ENCODE measurements around the gene AGPAT2.
"Not testable (repeated sequence)": the region's sequence is repeated elsewhere in the genome, so short reads cannot be mapped to it uniquely, and the experiment has no call there.

The AGPAT2 gene

DNA sequence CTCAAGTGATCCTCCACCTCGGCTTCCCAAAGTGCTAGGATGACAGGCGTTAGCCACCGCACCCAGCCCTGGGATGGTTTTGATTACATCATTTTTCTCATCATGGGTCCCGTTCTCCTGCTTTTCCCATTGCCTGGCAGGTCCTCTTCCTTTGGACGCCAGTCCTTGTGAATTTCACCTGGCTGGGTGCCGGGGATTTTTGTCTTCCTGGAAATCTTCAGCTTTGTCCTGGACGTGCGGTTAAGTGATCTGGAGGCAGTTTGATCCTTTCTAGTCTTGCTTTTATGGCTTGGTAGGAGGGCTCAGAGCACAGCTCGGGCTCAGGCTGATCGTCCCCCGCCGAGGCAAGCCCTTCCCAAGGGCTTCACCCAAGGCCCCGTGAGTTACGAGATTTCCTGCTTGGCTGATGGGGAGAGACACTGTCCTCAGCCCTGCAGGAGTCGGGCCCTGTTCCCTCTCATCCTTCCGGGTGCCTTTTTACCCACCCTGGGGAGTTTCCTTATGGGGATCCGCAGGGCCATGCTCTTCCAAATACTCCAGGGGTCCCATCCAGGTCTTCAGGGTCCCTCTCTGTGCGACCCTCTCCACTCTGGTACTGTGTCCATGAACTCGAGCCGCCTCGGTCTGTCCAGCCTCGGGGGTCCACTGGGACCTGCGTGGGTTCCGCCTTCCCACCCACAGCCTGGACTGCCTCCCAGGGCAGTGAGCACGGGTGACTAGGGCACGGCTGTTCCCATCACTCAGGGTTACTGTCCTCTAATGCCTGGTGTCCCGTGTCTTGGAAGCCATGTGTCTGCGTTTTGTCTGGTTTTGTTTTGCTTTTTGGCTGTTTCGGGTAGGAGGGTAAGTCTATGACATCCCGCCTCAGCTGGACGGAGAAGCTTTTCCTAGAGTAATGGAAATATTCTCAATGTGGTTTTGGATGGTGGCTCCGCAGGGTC, 46.8 kb downstream of the AGPAT2 start:
- Histone ChIP-seq H3K9ac (ENCODE audit: low read depth, low read length) (no peak overlapping the region), H3K36me3 (ENCODE audit: control insufficient read depth, insufficient read depth, low read length) (no peaks in the 10 kb centered on the region), H3K27me3 (ENCODE audit: control insufficient read depth, insufficient read depth, low read length) (peaks cover 3% of the 10 kb centered on the region), H3K4me3 (ENCODE audit: low read depth, low read length) (no peak overlapping the region), H3K4me1 (ENCODE audit: control insufficient read depth, insufficient read depth, low read length) (no peaks in the 10 kb centered on the region), H3K9me3 (ENCODE audit: control insufficient read depth, insufficient read depth, low read length) (no peaks in the 10 kb centered on the region)

DNA sequence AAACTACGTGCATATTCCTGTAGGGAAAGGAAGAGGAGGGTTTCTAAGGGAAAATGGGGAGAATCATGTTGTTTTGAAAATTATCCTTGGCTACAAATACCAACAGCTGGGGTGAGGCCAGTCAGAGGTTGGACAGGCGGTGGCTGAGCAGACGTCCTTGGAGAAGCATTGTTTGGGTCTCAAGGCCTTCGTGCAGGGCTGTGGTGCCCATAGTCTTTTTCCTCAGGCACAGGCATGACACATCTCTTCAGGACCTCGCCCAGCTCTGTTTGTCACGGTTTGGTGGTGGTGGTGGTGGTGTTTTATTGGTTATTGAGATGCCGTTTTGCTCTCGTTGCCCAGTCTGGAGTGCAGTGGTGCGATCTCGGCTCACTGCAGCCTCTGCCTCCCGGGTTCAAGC, 52.4 kb downstream of the AGPAT2 start:
- Histone ChIP-seq H3K4me3 (ENCODE audit: low read depth, low read length) (no peak overlapping the region), H3K27me3 (ENCODE audit: control insufficient read depth, insufficient read depth, low read length) (no peaks in the 10 kb centered on the region), H3K9ac (ENCODE audit: low read depth, low read length) (no peak overlapping the region), H3K9me3 (ENCODE audit: control insufficient read depth, insufficient read depth, low read length) (no peaks in the 10 kb centered on the region), H3K4me1 (ENCODE audit: control insufficient read depth, insufficient read depth, low read length) (no peaks in the 10 kb centered on the region), H3K36me3 (ENCODE audit: control insufficient read depth, insufficient read depth, low read length) (no peaks in the 10 kb centered on the region)

DNA sequence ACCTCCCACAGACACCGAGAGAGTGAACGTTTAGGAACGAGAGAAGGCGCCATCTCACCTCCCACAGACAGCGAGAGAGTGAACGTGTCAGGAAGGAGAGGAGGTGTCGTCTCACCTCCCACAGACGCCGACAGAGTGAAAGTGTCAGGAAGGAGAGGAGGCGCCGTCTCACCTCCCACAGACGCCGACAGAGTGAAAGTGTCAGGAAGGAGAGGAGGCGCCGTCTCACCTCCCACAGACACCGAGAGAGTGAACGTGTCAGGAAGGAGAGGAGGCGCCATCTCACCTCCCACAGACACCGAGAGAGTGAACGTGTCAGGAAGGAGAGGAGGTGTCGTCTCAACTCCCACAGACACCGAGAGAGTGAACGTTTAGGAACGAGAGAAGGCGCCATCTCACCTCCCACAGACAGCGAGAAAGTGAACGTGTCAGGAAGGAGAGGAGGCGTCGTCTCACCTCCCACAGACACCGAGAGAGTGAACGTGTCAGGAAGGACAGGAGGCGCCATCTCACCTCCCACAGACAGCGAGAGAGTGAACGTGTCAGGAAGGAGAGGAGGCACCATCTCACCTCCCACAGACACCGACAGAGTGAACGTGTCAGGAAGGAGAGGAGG, 54.7 kb downstream of the AGPAT2 start:
- not testable (repeated sequence) for H3K4me1 ChIP-seq (ENCODE audit: control insufficient read depth, insufficient read depth, low read length); H3K27me3 ChIP-seq (ENCODE audit: control insufficient read depth, insufficient read depth, low read length); H3K9ac ChIP-seq (ENCODE audit: low read depth, low read length); H3K36me3 ChIP-seq (ENCODE audit: control insufficient read depth, insufficient read depth, low read length); H3K4me3 ChIP-seq (ENCODE audit: low read depth, low read length); H3K9me3 ChIP-seq (ENCODE audit: control insufficient read depth, insufficient read depth, low read length)

DNA sequence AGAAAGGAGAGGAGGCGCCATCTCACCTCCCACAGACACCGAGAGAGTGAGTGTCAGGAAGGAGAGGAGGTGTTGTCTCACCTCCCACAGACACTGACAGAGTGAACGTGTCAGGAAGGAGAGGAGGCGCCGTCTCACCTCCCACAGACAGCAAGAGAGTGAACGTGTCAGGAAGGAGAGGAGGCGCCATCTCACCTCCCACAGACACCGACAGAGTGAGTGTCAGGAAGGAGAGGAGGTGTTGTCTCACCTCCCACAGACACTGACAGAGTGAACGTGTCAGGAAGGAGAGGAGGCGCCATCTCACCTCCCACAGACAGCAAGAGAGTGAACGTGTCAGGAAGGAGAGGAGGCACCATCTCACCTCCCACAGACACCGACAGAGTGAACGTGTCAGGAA, 55.2 kb downstream of the AGPAT2 start:
- not testable (repeated sequence) for H3K36me3 ChIP-seq (ENCODE audit: control insufficient read depth, insufficient read depth, low read length); H3K4me1 ChIP-seq (ENCODE audit: control insufficient read depth, insufficient read depth, low read length); H3K9me3 ChIP-seq (ENCODE audit: control insufficient read depth, insufficient read depth, low read length); H3K9ac ChIP-seq (ENCODE audit: low read depth, low read length); H3K4me3 ChIP-seq (ENCODE audit: low read depth, low read length); H3K27me3 ChIP-seq (ENCODE audit: control insufficient read depth, insufficient read depth, low read length)

DNA sequence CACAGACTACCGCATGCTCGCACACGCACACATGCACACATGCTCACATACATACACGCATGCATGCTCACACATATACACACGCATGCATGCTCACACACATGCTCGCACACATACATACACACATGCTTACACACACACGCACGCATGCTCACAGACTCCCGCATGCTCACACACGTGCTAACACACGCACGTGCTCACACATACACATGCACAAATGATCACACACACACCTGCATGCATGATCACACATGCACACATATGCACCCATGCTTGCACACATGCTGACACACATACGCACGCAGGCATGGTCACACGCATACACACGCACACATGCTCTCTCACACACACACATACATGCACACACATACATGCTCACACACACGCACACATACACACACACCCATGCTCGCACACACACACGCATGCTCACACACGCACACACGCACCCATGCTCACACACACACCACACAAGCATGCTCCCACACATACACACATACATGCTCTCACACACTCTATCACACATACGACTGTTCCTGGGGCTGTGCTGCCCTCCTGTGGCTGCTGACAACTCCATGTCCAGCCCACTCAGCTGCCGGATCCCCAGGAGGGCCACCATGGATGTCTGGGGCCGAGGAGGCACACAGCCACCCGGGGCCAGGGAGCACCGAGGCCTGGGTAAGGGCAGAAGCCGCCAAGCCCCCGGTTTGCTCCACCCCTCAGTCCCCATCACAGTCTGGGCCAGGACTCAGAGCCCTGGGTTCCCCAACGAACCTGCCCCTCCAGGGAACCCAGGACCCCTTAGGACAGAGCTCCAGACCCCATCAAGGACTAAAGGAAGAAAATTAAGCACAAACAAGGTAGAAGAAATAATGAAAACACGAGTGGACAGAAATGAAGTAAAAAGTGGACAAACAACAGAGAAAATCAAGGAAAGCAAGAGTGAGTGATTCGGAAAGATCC, 55.9 kb downstream of the AGPAT2 start:
- Histone ChIP-seq H3K36me3 (ENCODE audit: control insufficient read depth, insufficient read depth, low read length) (no peaks in the 10 kb centered on the region), H3K4me3 (ENCODE audit: low read depth, low read length) (no peak overlapping the region), H3K27me3 (ENCODE audit: control insufficient read depth, insufficient read depth, low read length) (no peaks in the 10 kb centered on the region), H3K9me3 (ENCODE audit: control insufficient read depth, insufficient read depth, low read length) (no peaks in the 10 kb centered on the region), H3K4me1 (ENCODE audit: control insufficient read depth, insufficient read depth, low read length) (no peaks in the 10 kb centered on the region), H3K9ac (ENCODE audit: low read depth, low read length) (no peak overlapping the region)

DNA sequence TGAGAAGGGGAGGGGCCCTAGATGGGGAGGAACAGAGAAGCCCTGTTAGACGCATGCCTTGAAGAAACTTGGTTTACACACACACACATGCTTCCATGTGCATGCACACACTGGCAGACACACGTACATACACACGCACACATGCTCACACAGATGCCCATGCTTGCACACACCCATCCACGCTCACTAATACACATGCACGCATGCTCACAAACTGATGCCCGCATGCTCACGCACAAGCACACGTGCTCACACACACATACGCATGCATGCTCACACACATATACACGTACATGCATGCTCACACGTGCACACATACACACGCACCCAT, 56.6 kb downstream of the AGPAT2 start:
- Histone ChIP-seq H3K9me3 (ENCODE audit: control insufficient read depth, insufficient read depth, low read length) (no peaks in the 10 kb centered on the region), H3K36me3 (ENCODE audit: control insufficient read depth, insufficient read depth, low read length) (no peaks in the 10 kb centered on the region), H3K9ac (ENCODE audit: low read depth, low read length) (no peak overlapping the region), H3K4me1 (ENCODE audit: control insufficient read depth, insufficient read depth, low read length) (no peaks in the 10 kb centered on the region), H3K27me3 (ENCODE audit: control insufficient read depth, insufficient read depth, low read length) (no peaks in the 10 kb centered on the region), H3K4me3 (ENCODE audit: low read depth, low read length) (no peak overlapping the region)

DNA sequence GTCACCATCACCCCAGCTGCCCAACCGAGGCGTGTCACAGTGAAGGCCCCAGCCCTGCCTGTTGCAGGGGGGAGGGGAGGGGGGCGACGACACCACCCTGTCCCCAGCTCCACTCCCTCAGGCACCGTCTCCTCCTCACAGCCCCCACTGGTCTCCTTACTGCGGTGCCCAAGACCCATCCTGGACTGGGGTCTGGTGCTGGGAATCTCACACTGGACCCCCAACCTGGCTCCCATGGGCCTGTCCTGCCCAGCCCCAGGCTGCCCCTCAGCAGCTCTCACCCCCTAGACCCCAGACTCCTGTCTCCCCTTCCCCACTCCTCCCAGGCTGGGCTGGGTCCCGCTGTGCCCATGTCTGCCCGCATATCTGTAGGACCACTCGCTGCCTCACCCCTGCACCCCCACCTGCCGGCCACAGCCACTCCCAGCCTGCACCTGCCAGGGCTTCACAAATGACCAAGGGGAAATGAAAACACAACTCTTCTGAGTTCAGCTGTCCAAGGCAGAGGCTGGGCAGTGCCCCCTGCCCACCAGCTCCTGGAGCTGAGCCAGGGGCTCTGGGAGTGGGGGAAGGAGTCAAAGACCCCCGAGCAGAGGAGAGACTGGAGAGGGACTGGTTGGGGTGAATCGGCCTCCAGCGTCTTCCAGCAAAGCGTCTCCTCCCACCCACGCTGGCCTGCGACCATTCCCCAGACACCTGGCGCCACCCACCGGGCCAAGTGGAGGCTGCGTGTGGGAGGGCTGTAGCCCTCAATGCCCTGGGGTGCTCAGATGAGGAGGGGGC, 57.2 kb downstream of the AGPAT2 start:
- no peaks in the 10 kb centered on the region for H3K36me3 ChIP-seq (ENCODE audit: control insufficient read depth, insufficient read depth, low read length)
- no peaks in the 10 kb centered on the region for H3K9me3 ChIP-seq (ENCODE audit: control insufficient read depth, insufficient read depth, low read length)
- H3K27me3 ChIP-seq (ENCODE audit: control insufficient read depth, insufficient read depth, low read length): no peaks in the 10 kb centered on the region
- no peak overlapping the region for H3K9ac ChIP-seq (ENCODE audit: low read depth, low read length)
- no peak overlapping the region for H3K4me3 ChIP-seq (ENCODE audit: low read depth, low read length)
- H3K4me1 ChIP-seq (ENCODE audit: control insufficient read depth, insufficient read depth, low read length): no peaks in the 10 kb centered on the region

DNA sequence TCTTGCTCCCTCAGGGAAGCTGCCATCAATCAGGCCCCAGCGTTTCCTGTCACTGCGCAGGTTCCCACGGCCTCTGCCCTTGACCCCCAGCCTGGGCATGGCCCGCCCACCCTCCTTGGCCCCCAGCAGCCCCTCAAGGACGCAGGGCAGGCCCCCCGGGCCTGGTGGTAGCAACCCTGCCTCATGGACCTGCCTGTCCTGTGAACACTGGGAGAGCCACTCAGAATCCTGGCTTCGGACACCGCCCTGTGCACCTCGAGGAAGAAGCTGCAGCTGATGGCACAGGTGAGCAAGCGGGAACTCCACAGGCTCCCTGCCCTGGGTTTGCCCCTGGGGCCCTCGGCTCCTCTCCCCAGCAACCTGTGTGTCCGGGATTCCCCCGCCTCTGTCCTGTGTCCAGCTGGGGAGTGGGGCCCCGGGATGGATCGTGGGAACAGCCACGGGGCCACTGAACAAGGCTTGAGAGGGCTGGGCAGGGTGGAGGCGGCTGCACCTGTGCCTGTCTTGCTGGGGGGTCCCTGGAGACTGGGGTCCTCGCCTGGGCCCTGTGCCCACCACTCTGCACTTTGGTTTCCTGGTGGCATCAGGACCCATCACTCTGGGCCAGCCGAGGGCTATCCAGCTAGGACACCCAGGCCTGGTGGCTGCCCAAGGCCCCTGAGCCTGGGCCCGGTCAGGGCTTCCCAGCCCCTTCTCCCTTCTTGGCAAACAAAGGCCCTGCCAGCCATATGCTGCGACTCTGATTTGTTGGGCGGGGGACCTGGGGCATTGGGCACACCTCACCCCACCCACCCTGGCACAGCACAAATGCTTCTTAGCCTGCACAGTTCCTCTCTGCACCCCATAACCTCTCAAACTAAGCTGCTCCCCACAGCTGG, 58.0 kb downstream of the AGPAT2 start:
- H3K27me3 ChIP-seq (ENCODE audit: control insufficient read depth, insufficient read depth, low read length): no peaks in the 10 kb centered on the region
- no peaks in the 10 kb centered on the region for H3K4me1 ChIP-seq (ENCODE audit: control insufficient read depth, insufficient read depth, low read length)
- no peak overlapping the region for H3K9ac ChIP-seq (ENCODE audit: low read depth, low read length)

DNA sequence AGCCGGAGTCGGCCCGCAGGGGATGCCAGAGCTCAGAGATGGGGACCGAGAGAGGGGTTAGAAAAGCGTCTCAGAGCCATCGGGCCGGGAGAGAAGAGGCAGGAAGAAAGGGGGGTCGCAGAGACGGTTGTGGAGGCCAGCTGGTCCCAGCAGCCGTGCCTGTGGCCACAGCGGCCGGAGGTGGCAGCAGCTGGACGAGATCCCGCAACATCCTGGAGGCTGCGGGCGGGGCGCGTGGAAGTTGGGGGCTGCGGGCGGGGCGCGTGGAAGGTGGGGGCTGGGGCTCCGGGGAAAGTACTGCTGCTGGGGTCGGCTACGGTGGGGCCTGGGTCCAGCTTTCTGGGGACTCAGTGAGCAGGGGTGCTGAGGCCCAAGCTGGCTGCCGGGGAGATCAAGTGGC, 59.0 kb downstream of the AGPAT2 start:
- H3K9me3 ChIP-seq (ENCODE audit: control insufficient read depth, insufficient read depth, low read length): no peaks in the 10 kb centered on the region
- no peaks in the 10 kb centered on the region for H3K4me1 ChIP-seq (ENCODE audit: control insufficient read depth, insufficient read depth, low read length)
- no peaks in the 10 kb centered on the region for H3K36me3 ChIP-seq (ENCODE audit: control insufficient read depth, insufficient read depth, low read length)
- H3K9ac ChIP-seq (ENCODE audit: low read depth, low read length): no peak overlapping the region
- H3K4me3 ChIP-seq (ENCODE audit: low read depth, low read length): no peak overlapping the region
- no peaks in the 10 kb centered on the region for H3K27me3 ChIP-seq (ENCODE audit: control insufficient read depth, insufficient read depth, low read length)

More for the DNA sequence above, 58.0 kb downstream of the AGPAT2 start:
- Histone ChIP-seq H3K9me3 (ENCODE audit: control insufficient read depth, insufficient read depth, low read length) (no peaks in the 10 kb centered on the region), H3K36me3 (ENCODE audit: control insufficient read depth, insufficient read depth, low read length) (no peaks in the 10 kb centered on the region), H3K4me3 (ENCODE audit: low read depth, low read length) (no peak overlapping the region)

DNA sequence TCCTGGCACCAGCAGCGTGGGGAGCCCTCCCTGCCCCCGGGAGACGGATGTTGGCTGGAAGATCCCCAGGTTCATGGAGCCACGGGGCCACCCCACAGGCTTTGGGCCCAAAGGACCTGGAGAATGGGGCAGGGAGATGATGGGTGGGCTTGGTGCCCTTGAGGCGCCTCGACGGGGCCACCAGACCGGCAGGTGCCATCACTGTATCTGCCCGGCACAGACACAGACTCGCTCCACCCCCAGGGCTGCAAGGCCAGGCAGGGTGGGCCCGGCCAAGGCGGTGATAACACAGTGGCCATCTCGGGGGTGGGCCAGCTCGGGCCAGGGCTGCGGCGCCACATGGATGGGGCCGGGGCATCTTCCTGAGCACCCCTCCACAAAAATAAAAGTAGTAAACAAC, 59.6 kb downstream of the AGPAT2 start:
- H3K9ac ChIP-seq (ENCODE audit: low read depth, low read length): no peak overlapping the region

More for the DNA sequence above, 59.6 kb downstream of the AGPAT2 start:
- Histone ChIP-seq H3K4me3 (ENCODE audit: low read depth, low read length) (no peak overlapping the region), H3K27me3 (ENCODE audit: control insufficient read depth, insufficient read depth, low read length) (no peaks in the 10 kb centered on the region), H3K9me3 (ENCODE audit: control insufficient read depth, insufficient read depth, low read length) (no peaks in the 10 kb centered on the region), H3K36me3 (ENCODE audit: control insufficient read depth, insufficient read depth, low read length) (no peaks in the 10 kb centered on the region), H3K4me1 (ENCODE audit: control insufficient read depth, insufficient read depth, low read length) (no peaks in the 10 kb centered on the region)
